GM12875 (cell line): ENCODE measurements around the gene MUCL3.

ENCODE experiments used
- H3K4me3 ChIP-seq: one replicate; pipeline ENCODE4 v1.5.1; 2011; ENCODE audit warnings: low read depth, low read length, control low read depth
- TF ChIP-seq, protein P1 (sequence below): IDR thresholded peaks from 2 replicates; pipeline ENCODE4 v1.5.1; 2011; ENCODE audit warnings: low read depth, mild to moderate bottlenecking, control low read depth, inconsistent platforms, low read length, moderate library complexity, borderline replicate concordance; ENCODE audit not compliant: insufficient read depth

Gene MUCL3

DNA sequence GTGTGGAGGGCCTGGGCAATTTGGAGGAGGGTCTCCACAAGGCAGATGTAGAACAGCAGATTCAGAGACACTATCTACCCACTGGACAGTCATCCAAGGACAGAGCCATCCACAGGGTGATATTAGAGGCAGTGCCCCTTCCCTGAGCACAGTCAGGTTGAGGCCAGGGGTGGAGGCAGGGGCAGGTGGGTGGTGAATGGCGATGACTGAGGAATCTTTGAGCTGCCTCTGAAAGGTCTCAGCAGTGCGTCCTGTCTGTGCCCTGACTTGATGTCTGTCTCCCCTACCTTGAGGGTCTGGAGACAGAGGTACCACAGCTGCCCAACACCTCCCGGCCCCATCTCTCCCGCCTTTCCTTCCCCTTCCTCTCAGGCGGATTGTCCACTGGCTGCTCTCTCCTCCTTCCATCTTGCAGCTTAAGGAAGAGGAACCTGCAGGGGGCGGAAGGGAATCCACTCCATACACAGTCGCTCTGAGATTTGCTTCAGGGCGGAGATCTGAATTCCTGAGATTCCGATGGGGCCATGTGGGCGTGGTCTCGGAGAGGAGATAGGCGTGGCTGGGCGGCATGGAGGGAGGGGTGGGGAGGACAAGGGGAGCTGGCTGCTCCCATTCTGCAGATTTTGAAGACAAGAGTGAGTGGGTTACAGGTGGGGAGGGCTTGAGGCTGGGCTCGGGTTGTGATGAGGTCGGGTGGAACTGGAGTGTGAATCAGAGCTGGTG, 1.7 kb downstream of the MUCL3 start:
- TF ChIP-seq, protein P1, sequence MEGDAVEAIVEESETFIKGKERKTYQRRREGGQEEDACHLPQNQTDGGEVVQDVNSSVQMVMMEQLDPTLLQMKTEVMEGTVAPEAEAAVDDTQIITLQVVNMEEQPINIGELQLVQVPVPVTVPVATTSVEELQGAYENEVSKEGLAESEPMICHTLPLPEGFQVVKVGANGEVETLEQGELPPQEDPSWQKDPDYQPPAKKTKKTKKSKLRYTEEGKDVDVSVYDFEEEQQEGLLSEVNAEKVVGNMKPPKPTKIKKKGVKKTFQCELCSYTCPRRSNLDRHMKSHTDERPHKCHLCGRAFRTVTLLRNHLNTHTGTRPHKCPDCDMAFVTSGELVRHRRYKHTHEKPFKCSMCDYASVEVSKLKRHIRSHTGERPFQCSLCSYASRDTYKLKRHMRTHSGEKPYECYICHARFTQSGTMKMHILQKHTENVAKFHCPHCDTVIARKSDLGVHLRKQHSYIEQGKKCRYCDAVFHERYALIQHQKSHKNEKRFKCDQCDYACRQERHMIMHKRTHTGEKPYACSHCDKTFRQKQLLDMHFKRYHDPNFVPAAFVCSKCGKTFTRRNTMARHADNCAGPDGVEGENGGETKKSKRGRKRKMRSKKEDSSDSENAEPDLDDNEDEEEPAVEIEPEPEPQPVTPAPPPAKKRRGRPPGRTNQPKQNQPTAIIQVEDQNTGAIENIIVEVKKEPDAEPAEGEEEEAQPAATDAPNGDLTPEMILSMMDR: no peak

DNA sequence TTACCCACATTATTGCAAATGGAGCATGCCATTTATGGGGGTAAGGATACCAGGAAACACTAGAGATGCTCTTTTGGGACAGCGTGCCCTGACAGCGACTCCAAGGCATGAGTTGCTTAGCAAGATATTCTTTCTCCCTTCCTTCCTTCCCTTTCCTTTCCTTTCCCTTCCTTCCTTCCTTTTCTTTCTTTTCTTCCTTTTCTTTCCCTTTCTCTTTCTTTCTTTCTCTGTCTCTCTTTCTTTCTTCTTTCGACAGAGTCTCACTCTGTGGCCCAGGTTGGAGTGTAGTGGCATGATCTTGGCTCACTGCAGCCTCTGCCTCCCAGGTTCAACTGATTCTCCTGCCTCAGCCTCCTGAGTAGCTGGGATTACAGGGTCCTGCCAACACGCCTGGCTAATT, 3.3 kb downstream of the MUCL3 start:
- TF ChIP-seq, protein P1: no peak
- H3K4me3 ChIP-seq: no peak overlapping the region

More for the DNA sequence above, 1.7 kb downstream of the MUCL3 start:
- no peak overlapping the region for H3K4me3 ChIP-seq

DNA sequence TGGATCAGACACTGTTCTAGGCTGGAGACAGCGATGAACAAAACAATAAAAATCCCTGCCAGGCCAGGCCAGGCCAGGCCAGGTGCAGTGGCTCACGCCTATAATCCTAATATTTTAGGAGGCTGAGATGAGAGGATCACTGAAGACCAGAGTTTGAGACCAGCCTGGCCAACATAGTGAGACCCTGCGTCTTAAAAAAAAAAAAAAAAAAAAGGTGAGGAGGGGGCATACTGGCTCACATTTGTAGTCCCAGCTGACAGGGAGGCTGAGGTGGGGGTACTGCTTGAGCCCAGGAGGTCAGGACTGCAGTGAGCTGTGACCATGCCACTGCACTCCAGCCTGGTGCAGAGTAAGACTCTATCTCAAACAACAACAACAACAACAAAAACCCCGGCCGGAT, 4.5 kb downstream of the MUCL3 start:
- H3K4me3 ChIP-seq: no peak overlapping the region
- TF ChIP-seq, protein P1: no peak

DNA sequence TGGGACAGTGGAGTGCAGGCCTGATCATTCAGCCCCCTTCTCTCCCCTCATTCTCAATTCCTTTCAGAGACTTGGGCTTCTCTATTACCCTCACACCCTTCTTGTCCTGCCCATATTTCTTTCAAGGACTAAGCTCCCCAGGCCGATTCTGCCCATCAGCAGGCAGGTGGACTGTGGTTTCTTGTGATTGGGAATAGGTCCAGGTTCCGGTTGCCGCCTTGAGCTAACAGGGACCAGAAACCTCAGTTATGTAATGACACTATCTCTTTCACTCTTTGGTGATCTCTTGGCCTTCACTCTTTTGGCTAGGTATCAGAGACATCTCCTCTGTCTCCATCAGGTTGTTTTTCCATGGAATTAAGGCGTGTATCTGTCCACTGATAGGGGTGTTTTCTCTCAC, 6.5 kb downstream of the MUCL3 start:
- no peak overlapping the region for H3K4me3 ChIP-seq
- TF ChIP-seq, protein P1: no peak

DNA sequence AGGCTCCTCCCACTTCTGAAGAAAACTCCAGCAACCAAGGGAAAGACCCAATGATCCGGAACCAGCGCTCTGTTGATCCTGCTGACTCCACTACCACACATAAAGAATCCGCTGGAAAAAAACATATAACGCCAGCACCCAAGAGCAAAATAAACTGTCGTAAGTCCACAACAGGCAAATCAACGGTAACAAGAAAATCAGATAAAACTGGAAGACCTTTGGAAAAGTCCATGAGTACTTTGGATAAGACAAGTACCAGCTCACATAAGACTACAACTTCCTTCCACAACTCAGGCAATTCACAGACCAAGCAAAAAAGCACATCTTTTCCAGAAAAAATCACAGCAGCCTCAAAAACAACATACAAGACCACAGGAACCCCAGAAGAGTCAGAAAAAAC, 8.0 kb downstream of the MUCL3 start:
- no peak overlapping the region for H3K4me3 ChIP-seq
- TF ChIP-seq, protein P1: no peak

DNA sequence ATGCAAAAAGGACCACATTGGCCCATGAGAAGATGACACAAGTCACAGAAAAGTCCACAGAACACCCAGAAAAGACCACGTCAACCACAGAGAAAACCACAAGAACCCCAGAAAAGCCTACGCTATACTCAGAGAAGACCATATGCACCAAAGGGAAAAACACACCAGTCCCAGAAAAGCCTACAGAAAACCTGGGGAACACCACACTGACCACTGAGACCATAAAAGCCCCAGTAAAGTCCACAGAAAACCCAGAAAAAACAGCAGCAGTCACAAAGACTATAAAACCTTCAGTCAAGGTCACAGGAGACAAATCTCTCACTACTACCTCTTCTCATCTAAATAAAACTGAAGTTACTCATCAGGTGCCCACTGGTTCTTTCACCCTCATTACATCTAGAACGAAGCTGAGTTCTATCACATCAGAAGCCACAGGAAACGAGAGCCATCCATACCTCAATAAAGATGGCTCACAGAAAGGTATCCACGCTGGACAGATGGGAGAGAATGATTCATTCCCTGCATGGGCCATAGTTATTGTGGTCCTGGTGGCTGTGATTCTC, 11.2 kb downstream of the MUCL3 start:
- TF ChIP-seq, protein P1: no peak
- no peak overlapping the region for H3K4me3 ChIP-seq
